GM12878 (cell line): ENCODE data around the gene FHIP1A. TPM values are rescaled to one million over a fixed set of nuclear protein-coding genes. Genes with fewer than 3 reads are reported as not detected.

ENCODE experiments used
- CBFB ChIP-seq: IDR thresholded peaks from 2 replicates; pipeline ENCODE4 v1.6.1; 2016; ENCODE audit warnings: antibody characterized with exemption, low read depth
- EED ChIP-seq: sonication (generic); IDR thresholded peaks from 2 replicates; pipeline ENCODE4 v1.6.1; 2016; ENCODE audit warnings: antibody characterized with exemption, low read depth
- EGR1 ChIP-seq, 2 experiments: IDR thresholded peaks; 1 replicate in 1 of 2; 2 replicates in 1 of 2; pipeline ENCODE4 v1.6.1; 2011 to 2012; ENCODE audit warnings: low read depth in 2 of 2, low read length in 2 of 2, borderline replicate concordance in 1 of 2, mild to moderate bottlenecking in 1 of 2, moderate library complexity in 1 of 2
- EZH2 ChIP-seq: IDR thresholded peaks from 2 replicates; pipeline ENCODE4 v1.6.1; 2012; ENCODE audit warnings: low read depth, mild to moderate bottlenecking, control low read depth, inconsistent platforms, low read length, borderline replicate concordance; ENCODE audit not compliant: control insufficient read depth
- GATAD2B ChIP-seq: fragments of 450-650 bp; conservative IDR thresholded peaks from 2 replicates; pipeline ENCODE4 v1.6.1; 2017; ENCODE audit warnings: low read depth, mild to moderate bottlenecking, moderate library complexity
- IKZF1 ChIP-seq: fragments of 450-650 bp; conservative IDR thresholded peaks from 2 replicates; pipeline ENCODE4 v1.6.1; 2017; ENCODE audit warnings: antibody characterized with exemption, mild to moderate bottlenecking
- MYB ChIP-seq: fragments of 150-350 bp; IDR thresholded peaks from 2 replicates; pipeline ENCODE4 v1.6.1; 2014; ENCODE audit warnings: mild to moderate bottlenecking, low read depth, low read length, borderline replicate concordance
- NFIC ChIP-seq: IDR thresholded peaks from 2 replicates; pipeline ENCODE4 v1.6.1; 2012; ENCODE audit warnings: low read depth, mild to moderate bottlenecking, inconsistent platforms, low read length, moderate library complexity
- NFYB ChIP-seq: IDR thresholded peaks from 2 replicates; pipeline ENCODE4 v1.6.1; 2011; ENCODE audit warnings: low read depth, mild to moderate bottlenecking, low read length, improper control_type of control experiment, moderate library complexity; ENCODE audit not compliant: insufficient read depth
- NR2C2 ChIP-seq: IDR thresholded peaks from 2 replicates; pipeline ENCODE4 v1.6.1; 2011; ENCODE audit warnings: borderline replicate concordance, low read depth; ENCODE audit not compliant: control insufficient read depth, insufficient read length
- NR2F1 ChIP-seq: fragments of 450-650 bp; conservative IDR thresholded peaks from 2 replicates; pipeline ENCODE4 v1.6.1; 2017; ENCODE audit warnings: mild to moderate bottlenecking
- RCOR1 ChIP-seq: conservative IDR thresholded peaks from 2 replicates; pipeline ENCODE4 v1.6.1; 2012; ENCODE audit warnings: low read depth, low read length, improper control_type of control experiment
- SMAD1 ChIP-seq: fragments of 450-650 bp; IDR thresholded peaks from 2 replicates; pipeline ENCODE4 v1.6.1; 2018; ENCODE audit warnings: mild to moderate bottlenecking, low read depth; ENCODE audit not compliant: partially characterized antibody
- SREBF1 ChIP-seq: IDR thresholded peaks from 2 replicates; pipeline ENCODE4 v1.6.1; 2012; ENCODE audit warnings: mild to moderate bottlenecking, low read length
- SRF ChIP-seq, 2 experiments: IDR thresholded peaks; 2 replicates each; pipeline ENCODE4 v1.6.1; 2011; ENCODE audit warnings: low read depth in 2 of 2, low read length in 2 of 2, mild to moderate bottlenecking in 1 of 2, moderate library complexity in 1 of 2
- SUZ12 ChIP-seq: fragments of 200-600 bp; sonication (generic); IDR thresholded peaks from one replicate; pipeline ENCODE4 v1.6.1; 2018; ENCODE audit warnings: antibody characterized with exemption, mild to moderate bottlenecking; ENCODE audit not compliant: unreplicated experiment
- ZNF217 ChIP-seq: fragments of 450-650 bp; IDR thresholded peaks from 2 replicates; pipeline ENCODE4 v1.6.1; 2017; ENCODE audit warnings: antibody characterized with exemption, mild to moderate bottlenecking
- ZNF24 ChIP-seq: fragments of 450-650 bp; IDR thresholded peaks from 2 replicates; pipeline ENCODE4 v1.6.1; 2017; ENCODE audit warnings: antibody characterized with exemption, mild to moderate bottlenecking
- ZNF384 ChIP-seq: IDR thresholded peaks from 2 replicates; pipeline ENCODE4 v1.6.1; 2012; ENCODE audit warnings: low read depth, mild to moderate bottlenecking, low read length, improper control_type of control experiment, borderline replicate concordance
- ZNF622 ChIP-seq: fragments of 450-650 bp; IDR thresholded peaks from 2 replicates; pipeline ENCODE4 v1.6.1; 2017; ENCODE audit warnings: mild to moderate bottlenecking, inconsistent platforms
- polyA plus RNA-seq, 11 experiments: library from polyadenylated mRNA; depleted of rRNA in 4 of 11; unstranded in 6 of 11; stranded (reverse) in 5 of 11; fragments of >200 nt; fragmentation: Nextera tagmentation in 4 of 11; fragmentation: Illumina TruSeq in 1 of 11; extraction: Ambion mirVana in 4 of 11; extraction: Trizol in 1 of 11; gene quantifications; 1 replicate in 1 of 11; 2 replicates in 10 of 11; pipeline versions ENCODE4 v1.2.1 to v1.2.3, GENCODE V29; 2011 to 2016; ENCODE audit warnings: inconsistent platforms in 2 of 11, missing spikeins in 2 of 11, low read depth in 1 of 11
- total RNA-seq, 4 experiments: library from RNA; depleted of rRNA in 3 of 4; stranded (reverse); fragments of >200 nt in 3 of 4; fragmentation: Illumina TruSeq in 1 of 4; extraction: Trizol in 1 of 4; gene quantifications; 2 replicates each; pipeline versions ENCODE4 v1.2.1 to v1.2.3, GENCODE V29; 2013 to 2021
- TF ChIP-seq, protein P1 (sequence below): IDR thresholded peaks from 2 replicates; pipeline ENCODE4 v1.6.1; 2012; ENCODE audit warnings: low read depth, low read length, improper control_type of control experiment
- TF ChIP-seq, protein P2 (sequence below): IDR thresholded peaks from 2 replicates; pipeline ENCODE4 v1.6.1; 2012; ENCODE audit warnings: improper control_type of control experiment, low read depth, low read length; ENCODE audit not compliant: insufficient replicate concordance
- TF ChIP-seq, protein P3 (sequence below): fragments of 450-650 bp; IDR thresholded peaks from 2 replicates; pipeline ENCODE4 v1.6.1; 2016; ENCODE audit warnings: mild to moderate bottlenecking

Gene FHIP1A
- total and polyA plus RNA-seq, 10 of the 15 experiments (the other 5 are each of a cell fraction or from before 2014, with no cell fraction given), result 0.02 to 5.5 (median 0.13) TPM; not detected in 1

DNA sequence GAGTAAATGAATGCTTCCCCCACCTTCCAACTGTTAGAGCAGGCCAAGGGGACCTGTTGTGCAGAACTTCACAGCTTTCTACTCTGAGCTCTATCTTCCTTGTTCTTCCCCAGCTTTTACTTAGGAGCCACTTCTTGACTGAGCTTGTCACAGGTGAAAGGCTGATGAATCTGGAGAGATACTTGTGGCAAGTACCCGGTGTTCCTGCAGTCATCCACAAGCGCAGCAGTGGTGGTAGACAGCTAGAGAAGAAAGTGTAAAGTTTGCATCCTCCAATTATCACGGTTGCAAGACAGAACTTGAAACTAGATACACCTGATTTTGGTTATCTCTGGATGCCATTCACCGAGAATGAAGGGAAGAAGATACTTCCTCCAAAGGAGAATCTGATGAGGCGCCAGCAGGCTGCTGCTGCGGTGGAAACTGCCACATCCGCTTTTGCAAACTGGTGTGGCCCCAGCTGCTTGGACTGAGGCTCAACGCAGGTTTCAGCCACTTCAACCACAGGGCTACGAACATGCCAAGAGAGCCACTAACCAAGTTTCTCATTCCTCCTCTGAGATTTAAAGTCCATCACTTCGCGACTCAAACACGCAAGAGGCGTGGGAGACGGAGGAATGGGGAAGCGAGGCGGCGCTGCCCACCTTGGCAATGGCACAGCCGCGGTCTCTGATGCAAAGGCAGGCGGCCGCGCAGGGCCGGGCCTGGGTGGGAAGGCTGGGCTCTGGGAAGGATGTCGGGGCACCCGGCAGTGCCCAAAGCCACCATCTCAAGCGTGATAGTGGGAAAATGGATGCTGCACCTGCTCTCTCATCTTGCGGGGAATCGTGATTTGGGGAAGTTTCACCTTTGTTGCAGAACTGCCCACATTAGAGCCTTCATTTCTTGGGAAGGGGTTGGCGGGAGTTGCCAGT lies 1.3 kb upstream of the FHIP1A start (continued):
- TF ChIP-seq NFIC (peak; percentile 63; the same call in 1 of the 2 replicates), ZNF217 (0 out of 2 replicates have a peak, but pooled peaks have one; percentile 40), EGR1 (IDR thresholded peaks at IDR 0.05; ENCODE audit: borderline replicate concordance in 1 of 2, low read depth in 2 of 2, low read length in 2 of 2) (no peak), EED (peak; percentile 81), MYB (no peak), SMAD1 (no peak), GATAD2B (no peak), NFYB (no peak), ZNF24 (no peak), EZH2 (no peak), SRF (IDR thresholded peaks at IDR 0.05; ENCODE audit: low read depth in 2 of 2, low read length in 2 of 2) (no peak), ZNF384 (no peak), NR2F1 (no peak), RCOR1 (peak; percentile 92; the same call in 1 of the 2 replicates), SREBF1 (no peak), IKZF1 (peak; percentile 89), NR2C2 (no peak), CBFB (peak; percentile 82; the same call in 1 of the 2 replicates), ZNF622 (no peak), SUZ12 (no peak)
- TF ChIP-seq, protein P1, sequence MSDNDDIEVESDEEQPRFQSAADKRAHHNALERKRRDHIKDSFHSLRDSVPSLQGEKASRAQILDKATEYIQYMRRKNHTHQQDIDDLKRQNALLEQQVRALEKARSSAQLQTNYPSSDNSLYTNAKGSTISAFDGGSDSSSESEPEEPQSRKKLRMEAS, result peak; percentile 56; the same call in 1 of the 2 replicates
- TF ChIP-seq, protein P2, sequence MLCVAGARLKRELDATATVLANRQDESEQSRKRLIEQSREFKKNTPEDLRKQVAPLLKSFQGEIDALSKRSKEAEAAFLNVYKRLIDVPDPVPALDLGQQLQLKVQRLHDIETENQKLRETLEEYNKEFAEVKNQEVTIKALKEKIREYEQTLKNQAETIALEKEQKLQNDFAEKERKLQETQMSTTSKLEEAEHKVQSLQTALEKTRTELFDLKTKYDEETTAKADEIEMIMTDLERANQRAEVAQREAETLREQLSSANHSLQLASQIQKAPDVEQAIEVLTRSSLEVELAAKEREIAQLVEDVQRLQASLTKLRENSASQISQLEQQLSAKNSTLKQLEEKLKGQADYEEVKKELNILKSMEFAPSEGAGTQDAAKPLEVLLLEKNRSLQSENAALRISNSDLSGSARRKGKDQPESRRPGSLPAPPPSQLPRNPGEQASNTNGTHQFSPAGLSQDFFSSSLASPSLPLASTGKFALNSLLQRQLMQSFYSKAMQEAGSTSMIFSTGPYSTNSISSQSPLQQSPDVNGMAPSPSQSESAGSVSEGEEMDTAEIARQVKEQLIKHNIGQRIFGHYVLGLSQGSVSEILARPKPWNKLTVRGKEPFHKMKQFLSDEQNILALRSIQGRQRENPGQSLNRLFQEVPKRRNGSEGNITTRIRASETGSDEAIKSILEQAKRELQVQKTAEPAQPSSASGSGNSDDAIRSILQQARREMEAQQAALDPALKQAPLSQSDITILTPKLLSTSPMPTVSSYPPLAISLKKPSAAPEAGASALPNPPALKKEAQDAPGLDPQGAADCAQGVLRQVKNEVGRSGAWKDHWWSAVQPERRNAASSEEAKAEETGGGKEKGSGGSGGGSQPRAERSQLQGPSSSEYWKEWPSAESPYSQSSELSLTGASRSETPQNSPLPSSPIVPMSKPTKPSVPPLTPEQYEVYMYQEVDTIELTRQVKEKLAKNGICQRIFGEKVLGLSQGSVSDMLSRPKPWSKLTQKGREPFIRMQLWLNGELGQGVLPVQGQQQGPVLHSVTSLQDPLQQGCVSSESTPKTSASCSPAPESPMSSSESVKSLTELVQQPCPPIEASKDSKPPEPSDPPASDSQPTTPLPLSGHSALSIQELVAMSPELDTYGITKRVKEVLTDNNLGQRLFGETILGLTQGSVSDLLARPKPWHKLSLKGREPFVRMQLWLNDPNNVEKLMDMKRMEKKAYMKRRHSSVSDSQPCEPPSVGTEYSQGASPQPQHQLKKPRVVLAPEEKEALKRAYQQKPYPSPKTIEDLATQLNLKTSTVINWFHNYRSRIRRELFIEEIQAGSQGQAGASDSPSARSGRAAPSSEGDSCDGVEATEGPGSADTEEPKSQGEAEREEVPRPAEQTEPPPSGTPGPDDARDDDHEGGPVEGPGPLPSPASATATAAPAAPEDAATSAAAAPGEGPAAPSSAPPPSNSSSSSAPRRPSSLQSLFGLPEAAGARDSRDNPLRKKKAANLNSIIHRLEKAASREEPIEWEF, result no peak
- TF ChIP-seq, protein P3, sequence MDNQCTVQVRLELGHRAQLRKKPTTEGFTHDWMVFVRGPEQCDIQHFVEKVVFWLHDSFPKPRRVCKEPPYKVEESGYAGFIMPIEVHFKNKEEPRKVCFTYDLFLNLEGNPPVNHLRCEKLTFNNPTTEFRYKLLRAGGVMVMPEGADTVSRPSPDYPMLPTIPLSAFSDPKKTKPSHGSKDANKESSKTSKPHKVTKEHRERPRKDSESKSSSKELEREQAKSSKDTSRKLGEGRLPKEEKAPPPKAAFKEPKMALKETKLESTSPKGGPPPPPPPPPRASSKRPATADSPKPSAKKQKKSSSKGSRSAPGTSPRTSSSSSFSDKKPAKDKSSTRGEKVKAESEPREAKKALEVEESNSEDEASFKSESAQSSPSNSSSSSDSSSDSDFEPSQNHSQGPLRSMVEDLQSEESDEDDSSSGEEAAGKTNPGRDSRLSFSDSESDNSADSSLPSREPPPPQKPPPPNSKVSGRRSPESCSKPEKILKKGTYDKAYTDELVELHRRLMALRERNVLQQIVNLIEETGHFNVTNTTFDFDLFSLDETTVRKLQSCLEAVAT, result peak; percentile 65; the same call in 1 of the 2 replicates
